Fibroblast of lung (primary cell): ENCODE results near the gene RIMS3.
"Not testable (repeated sequence)": the region's sequence is repeated elsewhere in the genome, so short reads cannot be mapped to it uniquely, and the experiment has no call there.

Source experiments
- CTCF ChIP-seq, 2 donors: IDR thresholded peaks in 1 of 2; conservative IDR thresholded peaks in 1 of 2; 1 replicate in 1 of 2; 2 replicates in 1 of 2; pipeline ENCODE4 v1.5.1; 2011 to 2012; ENCODE audit warnings: low read length in 2 of 2, control low read depth in 1 of 2, inconsistent platforms in 1 of 2, low read depth in 1 of 2, mild to moderate bottlenecking in 1 of 2
- EZH2 ChIP-seq: IDR thresholded peaks from 2 replicates; pipeline ENCODE4 v1.5.1; 2012; ENCODE audit warnings: low read length, control low read depth, mild to moderate bottlenecking; ENCODE audit errors: missing control alignments

- not testable (repeated sequence) for TF ChIP-seq CTCF (conservative IDR thresholded peaks at IDR 0.05 in 1 of 2, IDR thresholded peaks at IDR 0.05 in 1 of 2; ENCODE audit: low read depth in 1 of 2, low read length in 2 of 2); EZH2
Measured at GRCh38 chr1:40574805-40575204, 90.7 kb downstream of the RIMS3 start.
